H9 (cell line): Measurements from ENCODE around the gene COPS8. TPM values are rescaled to one million over a fixed set of nuclear protein-coding genes. Genes with fewer than 3 reads are reported as not detected.

Experiments used
- DNase-seq: peaks from one replicate; pipeline ENCODE4 v3.0.0-alpha.2; 2017
- H2AFZ ChIP-seq: one replicate; pipeline ENCODE4 v1.6.1; 2013; ENCODE audit warnings: mild to moderate bottlenecking, low read length, control low read depth, moderate library complexity
- H2AK5ac ChIP-seq: 2 replicates; pipeline ENCODE4 v1.6.1; 2013; ENCODE audit warnings: low read length, control low read depth, mixed read lengths; ENCODE audit not compliant: insufficient read length
- H2BK120ac ChIP-seq: one replicate; pipeline ENCODE4 v1.6.1; 2013; ENCODE audit warnings: low read depth, mild to moderate bottlenecking, low read length, control low read depth, inconsistent platforms; ENCODE audit not compliant: poor library complexity, severe bottlenecking
- H2BK12ac ChIP-seq: 2 replicates; pipeline ENCODE4 v1.6.1; 2013; ENCODE audit warnings: low read length, control low read depth, mixed read lengths, low read depth; ENCODE audit not compliant: insufficient read length
- H2BK15ac ChIP-seq: 2 replicates; pipeline ENCODE4 v1.6.1; 2013; ENCODE audit warnings: low read depth, low read length, control low read depth
- H2BK20ac ChIP-seq: one replicate; pipeline ENCODE4 v1.6.1; 2013; ENCODE audit warnings: low read depth, mild to moderate bottlenecking, low read length, control low read depth, inconsistent platforms; ENCODE audit not compliant: poor library complexity, severe bottlenecking
- H2BK5ac ChIP-seq: 2 replicates; pipeline ENCODE4 v1.6.1; 2013; ENCODE audit warnings: low read length, control low read depth, mixed read lengths; ENCODE audit not compliant: insufficient read length
- H3K14ac ChIP-seq: 2 replicates; pipeline ENCODE4 v1.6.1; 2013; ENCODE audit warnings: low read length, control low read depth; ENCODE audit not compliant: insufficient read depth
- H3K18ac ChIP-seq: 2 replicates; pipeline ENCODE4 v1.6.1; 2013; ENCODE audit warnings: low read depth, mild to moderate bottlenecking, mixed read lengths, low read length, control low read depth; ENCODE audit not compliant: insufficient read length
- H3K23ac ChIP-seq: 2 replicates; pipeline ENCODE4 v1.6.1; 2013; ENCODE audit warnings: low read length, control low read depth, mixed read lengths, low read depth; ENCODE audit not compliant: insufficient read length
- H3K23me2 ChIP-seq: 2 replicates; pipeline ENCODE4 v1.6.1; 2013; ENCODE audit warnings: low read depth, mild to moderate bottlenecking, mixed read lengths, low read length, control low read depth; ENCODE audit not compliant: insufficient read length, poor library complexity, severe bottlenecking
- H3K27ac ChIP-seq: 2 replicates; pipeline ENCODE4 v1.5.1; 2013; ENCODE audit warnings: low read length, control low read depth, mixed read lengths, low read depth; ENCODE audit not compliant: insufficient read length
- H3K27me3 ChIP-seq: 2 replicates; pipeline ENCODE4 v1.6.1; 2013; ENCODE audit warnings: low read length, control low read depth, inconsistent platforms; ENCODE audit not compliant: insufficient read depth
- H3K4ac ChIP-seq: 2 replicates; pipeline ENCODE4 v1.6.1; 2013; ENCODE audit warnings: low read depth, mild to moderate bottlenecking, control low read depth, inconsistent platforms, low read length, moderate library complexity
- H3K4me1 ChIP-seq: 2 replicates; pipeline ENCODE4 v1.6.1; 2013; ENCODE audit warnings: low read length, control low read depth, inconsistent platforms; ENCODE audit not compliant: insufficient read depth
- H3K4me2 ChIP-seq: 2 replicates; pipeline ENCODE4 v1.6.1; 2013; ENCODE audit warnings: low read length, control low read depth, mixed read lengths; ENCODE audit not compliant: insufficient read length, insufficient read depth
- H3K56ac ChIP-seq: 2 replicates; pipeline ENCODE4 v1.6.1; 2013; ENCODE audit warnings: low read depth, mild to moderate bottlenecking, mixed read lengths, low read length, control low read depth; ENCODE audit not compliant: insufficient read length
- H3K79me1 ChIP-seq: 2 replicates; pipeline ENCODE4 v1.6.1; 2013; ENCODE audit warnings: low read depth, mild to moderate bottlenecking, moderate library complexity, low read length, control low read depth, inconsistent platforms; ENCODE audit not compliant: insufficient read depth, poor library complexity, severe bottlenecking
- H3K79me2 ChIP-seq: 2 replicates; pipeline ENCODE4 v1.6.1; 2013; ENCODE audit warnings: low read length, control low read depth, inconsistent platforms; ENCODE audit not compliant: insufficient read depth
- H3K9ac ChIP-seq: 2 replicates; pipeline ENCODE4 v1.6.1; 2013; ENCODE audit warnings: low read length, control low read depth, mixed read lengths; ENCODE audit not compliant: insufficient read length; ENCODE audit errors: extremely low read depth
- H3K9me3 ChIP-seq: one replicate; pipeline ENCODE4 v1.6.1; 2013; ENCODE audit warnings: low read depth, low read length, inconsistent platforms; ENCODE audit not compliant: control insufficient read depth
- H3T11ph ChIP-seq: one replicate; pipeline ENCODE4 v1.6.1; 2013; ENCODE audit warnings: mild to moderate bottlenecking, low read length, control low read depth, inconsistent platforms
- H4K20me1 ChIP-seq: one replicate; pipeline ENCODE4 v1.6.1; 2013; ENCODE audit not compliant: control insufficient read depth, insufficient read length, insufficient read depth
- H4K5ac ChIP-seq: 2 replicates; pipeline ENCODE4 v1.6.1; 2013; ENCODE audit warnings: low read depth, mild to moderate bottlenecking, mixed read lengths, low read length, control low read depth; ENCODE audit not compliant: insufficient read length
- H4K8ac ChIP-seq: replicated peaks from 2 replicates; pipeline ENCODE4 v1.6.1; 2013; ENCODE audit warnings: low read length, control low read depth, mixed read lengths, low read depth; ENCODE audit not compliant: insufficient read length
- H4K91ac ChIP-seq: 2 replicates; pipeline ENCODE4 v1.6.1; 2013; ENCODE audit warnings: low read depth, mild to moderate bottlenecking, moderate library complexity, mixed read lengths, low read length, control low read depth; ENCODE audit not compliant: insufficient read length
- H3K27ac Mint-ChIP-seq, 3 experiments: 2 replicates in 2 of 3; 3 replicates in 1 of 3; pipeline ENCODE4 v1.8.0; 2020 to 2021; ENCODE audit warnings: mixed read lengths in 3 of 3, mild to moderate bottlenecking in 1 of 3, moderate library complexity in 1 of 3
- H3K27me3 Mint-ChIP-seq: 2 replicates; pipeline ENCODE4 v1.8.0; 2021; ENCODE audit warnings: low read depth, mild to moderate bottlenecking, moderate library complexity, mixed read lengths
- H3K36me3 Mint-ChIP-seq, 3 experiments: 2 replicates in 2 of 3; 3 replicates in 1 of 3; pipeline ENCODE4 v1.8.0; 2020 to 2021; ENCODE audit warnings: low read depth in 3 of 3, mixed read lengths in 3 of 3; ENCODE audit not compliant: insufficient read depth in 1 of 3
- H3K4me1 Mint-ChIP-seq, 2 experiments: 2 replicates each; pipeline ENCODE4 v1.8.0; 2020; ENCODE audit warnings: mixed read lengths in 2 of 2
- H3K4me3 Mint-ChIP-seq, 2 experiments: 2 replicates in 1 of 2; 3 replicates in 1 of 2; pipeline ENCODE4 v1.8.0; 2020 to 2021; ENCODE audit warnings: mild to moderate bottlenecking in 2 of 2, mixed read lengths in 2 of 2, moderate library complexity in 1 of 2
- H3K9me3 Mint-ChIP-seq, 2 experiments: 2 replicates in 1 of 2; 3 replicates in 1 of 2; pipeline ENCODE4 v1.8.0; 2020; ENCODE audit warnings: mild to moderate bottlenecking in 2 of 2, mixed read lengths in 2 of 2, moderate library complexity in 1 of 2
- whole genome bisulfite sequencing: extraction: QIAGEN DNeasy Blood & Tissue Kit; methylation state at CpG from one replicate; pipeline ENCODE4 v1.1.7; 2013; ENCODE audit warnings: missing lambda C conversion rate, low lambda C conversion rate, mixed read lengths; ENCODE audit not compliant: insufficient read length; ENCODE audit errors: extremely low coverage; 5-methylcytosine and 5-hydroxymethylcytosine counted together
- total RNA-seq: library from RNA; stranded (reverse); gene quantifications from 2 replicates; pipeline ENCODE4 v1.2.1, GENCODE V29; 2021
- TF ChIP-seq, protein P1 (sequence below): fragments of 200-600 bp; sonication (generic); conservative IDR thresholded peaks from 3 replicates; pipeline ENCODE4 v1.8.0; 2021; ENCODE audit warnings: antibody characterized with exemption, mild to moderate bottlenecking

COPS8 gene
- total RNA-seq, 1 experiment from 2014 or later, result 65.2 TPM

DNA sequence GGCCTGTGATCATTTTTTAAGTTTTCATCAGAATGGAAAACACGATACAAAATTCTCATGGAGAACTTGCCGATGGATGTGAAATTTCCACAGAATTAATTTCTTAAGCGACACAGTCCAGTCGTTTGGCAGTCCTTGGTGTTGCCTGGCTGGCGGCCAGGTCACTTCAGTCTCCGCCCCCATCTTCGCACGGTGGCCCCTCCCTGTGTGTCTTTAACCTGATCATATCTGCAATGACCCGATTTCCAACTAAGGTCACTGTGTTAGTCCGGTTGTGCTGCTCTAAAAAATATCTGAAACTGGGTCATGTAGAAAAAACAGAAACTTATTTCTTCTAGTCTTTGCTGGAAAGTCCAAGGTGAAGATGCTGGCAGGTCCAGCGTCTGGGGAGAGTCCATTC is 44.5 kb upstream of the COPS8 start:
- H3K27ac Mint-ChIP-seq, result no peak overlapping the region

More for the DNA sequence above, 44.5 kb upstream of the COPS8 start:
- H2BK5ac ChIP-seq, result no peak overlapping the region
- H4K8ac ChIP-seq, result no peak overlapping the region
- no peaks in the 10 kb centered on the region for H3K27me3 ChIP-seq
- Mint-ChIP-seq H3K4me3 (no peak overlapping the region), H3K9me3 (no peaks in the 10 kb centered on the region; a peak in 1 of 5 replicates), H3K4me1 (peaks cover 24 to 31% of the 10 kb centered on the region in 2 experiments), H3K27me3 (peaks cover 14% of the 10 kb centered on the region), H3K36me3 (no peaks in the 10 kb centered on the region)
- no peaks in the 10 kb centered on the region for H4K20me1 ChIP-seq
- H3K23me2 ChIP-seq, result no peaks in the 10 kb centered on the region
- DNase-seq, result no peak
- H3K27ac ChIP-seq, result no peak overlapping the region
- H3K23ac ChIP-seq, result no peak overlapping the region
- H2AK5ac ChIP-seq, result no peak overlapping the region
- H2BK15ac ChIP-seq, result no peak overlapping the region
- H3K79me1 ChIP-seq, result no peaks in the 10 kb centered on the region
- no peak overlapping the region for H2AFZ ChIP-seq
- no peak overlapping the region for H3K4ac ChIP-seq
- no CpG with 5 or more reads among the region's 11 CpGs for WGBS
- no peaks in the 10 kb centered on the region for H3K79me2 ChIP-seq
- no peak overlapping the region for H3K14ac ChIP-seq
- H2BK12ac ChIP-seq, result no peak overlapping the region
- H3K4me2 ChIP-seq, result no peak overlapping the region
- H3K9me3 ChIP-seq, result no peaks in the 10 kb centered on the region
- no peak overlapping the region for H2BK20ac ChIP-seq
- no peak overlapping the region for H3K9ac ChIP-seq
- no peak overlapping the region for H3K56ac ChIP-seq
- no peak overlapping the region for H4K5ac ChIP-seq
- no peak overlapping the region for H3K18ac ChIP-seq
- no peak overlapping the region for H2BK120ac ChIP-seq
- no peaks in the 10 kb centered on the region; the same call in 1 of the 2 replicates for H3K4me1 ChIP-seq
- no peak overlapping the region for H3T11ph ChIP-seq
- TF ChIP-seq, protein P1, sequence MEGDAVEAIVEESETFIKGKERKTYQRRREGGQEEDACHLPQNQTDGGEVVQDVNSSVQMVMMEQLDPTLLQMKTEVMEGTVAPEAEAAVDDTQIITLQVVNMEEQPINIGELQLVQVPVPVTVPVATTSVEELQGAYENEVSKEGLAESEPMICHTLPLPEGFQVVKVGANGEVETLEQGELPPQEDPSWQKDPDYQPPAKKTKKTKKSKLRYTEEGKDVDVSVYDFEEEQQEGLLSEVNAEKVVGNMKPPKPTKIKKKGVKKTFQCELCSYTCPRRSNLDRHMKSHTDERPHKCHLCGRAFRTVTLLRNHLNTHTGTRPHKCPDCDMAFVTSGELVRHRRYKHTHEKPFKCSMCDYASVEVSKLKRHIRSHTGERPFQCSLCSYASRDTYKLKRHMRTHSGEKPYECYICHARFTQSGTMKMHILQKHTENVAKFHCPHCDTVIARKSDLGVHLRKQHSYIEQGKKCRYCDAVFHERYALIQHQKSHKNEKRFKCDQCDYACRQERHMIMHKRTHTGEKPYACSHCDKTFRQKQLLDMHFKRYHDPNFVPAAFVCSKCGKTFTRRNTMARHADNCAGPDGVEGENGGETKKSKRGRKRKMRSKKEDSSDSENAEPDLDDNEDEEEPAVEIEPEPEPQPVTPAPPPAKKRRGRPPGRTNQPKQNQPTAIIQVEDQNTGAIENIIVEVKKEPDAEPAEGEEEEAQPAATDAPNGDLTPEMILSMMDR, result no peak
- no peak overlapping the region for H4K91ac ChIP-seq
